NB4 (cell line): ENCODE data around the gene SPATA45.
A peak's percentile ranks its signal among the peaks of the same experiment; 100 is the strongest.

Source experiments
- DNase-seq: peaks from one replicate; pipeline ENCODE4 v3.0.0; 2010; ENCODE audit warnings: low read depth
- H3K4me3 ChIP-seq: one replicate; pipeline ENCODE4 v1.5.1; 2011; ENCODE audit warnings: mild to moderate bottlenecking, low read depth, low read length, moderate library complexity
- MYC ChIP-seq: IDR thresholded peaks from 2 replicates; pipeline ENCODE4 v1.6.1; 2011; ENCODE audit warnings: low read depth, low read length
- POLR2A ChIP-seq: IDR thresholded peaks from 2 replicates; pipeline ENCODE4 v1.6.1; 2011; ENCODE audit warnings: mild to moderate bottlenecking; ENCODE audit not compliant: insufficient read length; ENCODE audit errors: extremely low read depth
- TF ChIP-seq, protein P1 (sequence below): IDR thresholded peaks from one replicate; pipeline ENCODE4 v1.5.1; 2012; ENCODE audit warnings: low read depth, low read length
- TF ChIP-seq, protein P2 (sequence below): IDR thresholded peaks from 2 replicates; pipeline ENCODE4 v1.6.1; 2011; ENCODE audit warnings: low read depth, low read length

The SPATA45 gene

DNA sequence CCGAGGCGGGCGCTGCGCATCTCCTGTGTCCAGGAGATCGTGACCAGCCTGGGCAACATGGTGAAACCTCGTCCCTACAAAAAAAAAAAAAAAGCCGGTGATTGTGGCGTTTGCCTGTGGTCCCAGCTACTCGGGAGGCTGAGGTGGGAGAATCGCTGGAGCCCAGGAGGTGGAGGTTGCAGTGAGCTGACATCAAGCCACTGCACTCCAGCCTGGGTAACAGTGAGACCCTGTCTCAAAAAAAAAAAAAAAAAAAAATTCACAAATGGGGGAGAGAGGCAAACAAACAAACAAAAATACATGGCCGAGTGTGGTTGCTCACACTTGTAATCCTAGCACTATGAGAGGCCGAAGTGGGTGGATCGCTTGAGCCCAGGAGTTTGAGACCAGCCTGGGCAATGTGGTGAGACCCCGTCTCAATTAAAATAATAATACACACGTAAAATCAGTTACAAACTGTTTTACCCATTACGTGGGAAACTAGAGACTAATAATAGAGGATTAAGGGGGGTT lies 55.0 kb downstream of the SPATA45 start:
- H3K4me3 ChIP-seq: peak overlapping the region; percentile 98
- no peak for DNase-seq
- no peak for TF ChIP-seq MYC
- no peak for TF ChIP-seq POLR2A
- TF ChIP-seq, protein P1, sequence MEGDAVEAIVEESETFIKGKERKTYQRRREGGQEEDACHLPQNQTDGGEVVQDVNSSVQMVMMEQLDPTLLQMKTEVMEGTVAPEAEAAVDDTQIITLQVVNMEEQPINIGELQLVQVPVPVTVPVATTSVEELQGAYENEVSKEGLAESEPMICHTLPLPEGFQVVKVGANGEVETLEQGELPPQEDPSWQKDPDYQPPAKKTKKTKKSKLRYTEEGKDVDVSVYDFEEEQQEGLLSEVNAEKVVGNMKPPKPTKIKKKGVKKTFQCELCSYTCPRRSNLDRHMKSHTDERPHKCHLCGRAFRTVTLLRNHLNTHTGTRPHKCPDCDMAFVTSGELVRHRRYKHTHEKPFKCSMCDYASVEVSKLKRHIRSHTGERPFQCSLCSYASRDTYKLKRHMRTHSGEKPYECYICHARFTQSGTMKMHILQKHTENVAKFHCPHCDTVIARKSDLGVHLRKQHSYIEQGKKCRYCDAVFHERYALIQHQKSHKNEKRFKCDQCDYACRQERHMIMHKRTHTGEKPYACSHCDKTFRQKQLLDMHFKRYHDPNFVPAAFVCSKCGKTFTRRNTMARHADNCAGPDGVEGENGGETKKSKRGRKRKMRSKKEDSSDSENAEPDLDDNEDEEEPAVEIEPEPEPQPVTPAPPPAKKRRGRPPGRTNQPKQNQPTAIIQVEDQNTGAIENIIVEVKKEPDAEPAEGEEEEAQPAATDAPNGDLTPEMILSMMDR: no peak
- TF ChIP-seq, protein P2, sequence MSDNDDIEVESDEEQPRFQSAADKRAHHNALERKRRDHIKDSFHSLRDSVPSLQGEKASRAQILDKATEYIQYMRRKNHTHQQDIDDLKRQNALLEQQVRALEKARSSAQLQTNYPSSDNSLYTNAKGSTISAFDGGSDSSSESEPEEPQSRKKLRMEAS: no peak

GRCh38 chr1:212791676-212792395 lies 55.6 kb downstream of the SPATA45 start, which contains the start of the genes NSL1 and TATDN3:
Gene NSL1 (minus strand): TSS chr1:212791777. CDS start chr1:212791763, 14 bp downstream.
Gene TATDN3 (plus strand): TSS chr1:212791894. CDS start chr1:212791922, 28 bp downstream.
- DNase-seq: peak; percentile 94
- peak within 1 kb of the TSS; percentile 98 for H3K4me3 ChIP-seq
- TF ChIP-seq, protein P2: peak; percentile 75
- TF ChIP-seq, protein P1: no peak
- TF ChIP-seq MYC (peak; percentile 82; the same call in 1 of the 2 replicates), POLR2A (peak; percentile 88)

GRCh38 chr1:212791261-212791675 lies 56.2 kb downstream of the SPATA45 start:
- DNase-seq: no peak
- TF ChIP-seq, protein P1: no peak
- TF ChIP-seq MYC (no peak), POLR2A (no peak)
- TF ChIP-seq, protein P2: no peak
- H3K4me3 ChIP-seq: peak overlapping the region; percentile 98

- DNase-seq: no peak
- TF ChIP-seq MYC (no peak), POLR2A (no peak)
- TF ChIP-seq, protein P2: no peak
- TF ChIP-seq, protein P1: no peak
- no peak overlapping the region for H3K4me3 ChIP-seq
Observed at GRCh38 chr1:212785871-212786270, 61.6 kb downstream of the SPATA45 start.

GRCh38 chr1:212783976-212784375 lies 63.5 kb downstream of the SPATA45 start:
- no peak overlapping the region for H3K4me3 ChIP-seq
- DNase-seq: no peak
- TF ChIP-seq, protein P2: no peak
- TF ChIP-seq, protein P1: no peak
- TF ChIP-seq MYC: no peak
- TF ChIP-seq POLR2A: no peak
